SH-SY5Y (cell line): Measurements from ENCODE around the gene EML1.

Experiments used
- GATA2 ChIP-seq: IDR thresholded peaks from 2 replicates; pipeline ENCODE4 v1.6.1; 2011; ENCODE audit warnings: mild to moderate bottlenecking, low read depth, low read length
- GATA3 ChIP-seq: IDR thresholded peaks from 2 replicates; pipeline ENCODE4 v1.6.1; 2011; ENCODE audit warnings: low read depth, mild to moderate bottlenecking, low read length, moderate library complexity

- TF ChIP-seq GATA2 (no peak), GATA3 (no peak)
Observed at GRCh38 chr14:99958380-99958779, 165.2 kb downstream of the EML1 start.
